NCI-H2227 (cell line): ENCODE data around the gene SSC4D.
A peak's percentile ranks its signal among the peaks of the same experiment; 100 is the strongest.

Experiments used
- DNase-seq: peaks from one replicate; lab custom pipeline; 2025; ENCODE audit not compliant: unreplicated experiment; lab: John Stamatoyannopoulos, UW

The SSC4D gene

DNA sequence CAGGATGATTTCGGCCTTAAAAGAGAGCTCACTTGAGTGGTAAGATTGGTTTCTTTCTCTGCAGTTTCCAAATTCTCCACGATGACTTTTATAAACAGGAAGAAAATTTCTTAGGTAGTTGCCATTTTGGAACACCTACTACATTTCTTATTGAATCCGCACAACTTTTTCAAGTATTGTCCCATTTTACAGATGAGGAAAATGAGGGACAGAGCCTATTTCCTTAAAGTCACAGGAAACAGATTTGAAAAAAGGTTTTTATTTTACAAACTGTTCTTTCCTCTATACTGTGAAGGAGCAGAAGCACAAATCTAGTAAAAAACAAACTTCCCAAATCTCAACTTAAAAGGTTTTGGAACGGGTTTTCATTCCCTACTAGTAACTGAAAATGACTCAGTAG is 53.4 kb downstream of the SSC4D start:
- DNase-seq = no peak

DNA sequence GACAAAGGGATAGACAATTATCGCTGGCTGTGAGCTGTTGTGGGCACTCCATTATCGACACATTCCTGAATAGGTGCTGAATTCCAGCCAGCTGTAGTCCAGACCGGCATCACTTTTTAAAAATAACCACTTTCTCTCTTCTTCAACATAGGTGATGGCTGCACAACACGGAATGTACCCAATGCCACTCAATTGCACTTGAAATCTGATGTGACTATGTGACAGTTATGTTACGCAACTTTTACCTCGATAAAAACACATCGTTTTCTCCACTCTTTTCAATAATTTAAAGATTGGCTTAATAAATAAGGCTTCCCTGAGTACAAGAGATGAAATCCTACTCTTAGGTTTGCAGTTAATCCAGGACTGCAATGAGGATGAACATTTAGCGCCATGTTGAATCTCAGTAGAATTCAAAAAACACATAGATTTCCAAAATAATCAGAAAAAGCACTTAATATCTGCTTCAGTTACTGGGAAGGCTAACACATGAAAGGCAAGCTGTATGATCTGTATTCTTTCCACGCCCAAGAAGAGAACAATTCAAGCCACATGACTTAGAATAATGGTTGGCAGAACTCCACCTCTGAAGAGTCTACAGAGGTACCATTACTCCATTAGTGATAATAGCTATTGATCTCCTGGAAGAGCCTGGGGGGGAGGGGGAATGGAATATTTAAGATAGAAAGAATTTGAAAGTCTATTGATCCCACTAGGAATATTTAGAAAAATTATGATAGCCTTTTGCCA is 54.3 kb downstream of the SSC4D start:
- DNase-seq = peak; percentile 54

DNA sequence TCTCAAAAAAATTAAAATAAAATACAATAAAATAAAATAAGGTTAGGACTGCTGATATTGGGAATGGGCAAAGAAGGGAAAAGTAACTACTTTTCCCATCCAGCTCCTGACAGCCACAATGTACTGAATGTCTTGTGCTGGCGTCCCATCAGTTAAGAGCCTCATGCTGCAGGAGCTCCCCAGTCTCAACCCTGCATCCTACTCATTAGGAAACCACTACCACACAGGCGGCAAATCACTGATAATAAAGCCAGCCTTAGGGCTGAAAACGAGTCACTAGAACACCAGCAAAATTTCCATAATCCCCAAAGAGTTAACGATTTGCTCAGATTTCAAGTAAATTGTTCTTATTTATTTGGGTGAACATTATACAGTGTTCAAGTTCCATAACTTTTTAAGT is 55.0 kb downstream of the SSC4D start:
- DNase-seq = no peak

DNA sequence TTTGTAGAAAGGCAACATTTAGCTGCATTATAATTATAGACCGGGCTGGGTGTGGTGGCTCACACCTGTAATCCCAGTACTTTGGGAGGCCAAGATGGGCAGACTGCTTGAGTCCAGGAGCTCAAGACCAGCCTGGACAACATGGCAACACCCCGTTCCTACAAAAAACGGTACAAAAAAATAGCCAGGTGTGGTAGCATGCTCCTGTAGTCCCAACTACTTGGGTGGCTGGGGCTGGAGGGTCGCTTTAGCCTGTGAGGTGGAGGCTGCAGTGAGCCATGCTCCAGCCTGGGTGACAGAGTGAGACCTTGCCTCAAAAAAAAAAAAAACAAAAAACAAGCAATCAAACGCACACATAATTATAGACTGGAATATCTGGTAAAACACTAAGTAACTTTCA is 55.8 kb downstream of the SSC4D start:
- DNase-seq = no peak

DNA sequence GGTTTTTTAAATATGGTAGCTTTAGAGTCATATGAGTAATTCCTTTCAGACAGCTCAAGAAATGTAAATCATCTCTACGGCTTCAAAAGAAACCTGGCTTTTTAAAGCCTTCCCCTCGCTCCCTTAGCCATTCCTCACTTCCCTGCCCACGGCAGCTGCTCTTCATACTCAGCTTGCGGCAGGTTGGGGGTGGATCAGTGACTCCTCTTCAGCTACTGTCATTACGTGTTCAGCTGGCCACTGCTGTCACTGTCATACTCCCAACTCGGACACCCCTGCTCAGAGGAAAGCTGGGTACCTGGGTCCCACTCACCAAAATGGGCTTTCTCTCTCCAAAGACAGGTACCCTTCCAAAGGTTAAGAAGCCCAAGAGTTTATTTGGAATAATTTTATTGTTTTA is 57.3 kb downstream of the SSC4D start:
- DNase-seq = no peak

DNA sequence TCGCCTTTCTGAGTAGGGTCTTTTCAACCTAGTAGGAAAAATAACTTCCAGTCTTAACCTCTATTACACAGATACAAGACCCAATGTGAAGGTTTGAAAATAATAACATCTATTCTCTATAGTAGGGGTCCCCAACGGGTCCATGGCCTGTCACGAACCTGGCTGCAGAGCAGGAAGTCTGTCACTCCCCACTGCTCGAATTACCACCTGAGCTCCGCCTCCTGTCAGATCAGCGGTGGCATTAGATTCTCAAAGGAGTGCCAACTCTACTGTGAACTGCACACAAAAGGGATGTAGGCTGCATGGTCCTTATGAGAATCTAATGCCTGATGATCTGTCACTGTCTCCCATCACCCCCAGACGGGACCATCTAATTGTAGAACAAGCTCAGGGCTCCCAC is 58.1 kb downstream of the SSC4D start:
- DNase-seq = no peak

DNA sequence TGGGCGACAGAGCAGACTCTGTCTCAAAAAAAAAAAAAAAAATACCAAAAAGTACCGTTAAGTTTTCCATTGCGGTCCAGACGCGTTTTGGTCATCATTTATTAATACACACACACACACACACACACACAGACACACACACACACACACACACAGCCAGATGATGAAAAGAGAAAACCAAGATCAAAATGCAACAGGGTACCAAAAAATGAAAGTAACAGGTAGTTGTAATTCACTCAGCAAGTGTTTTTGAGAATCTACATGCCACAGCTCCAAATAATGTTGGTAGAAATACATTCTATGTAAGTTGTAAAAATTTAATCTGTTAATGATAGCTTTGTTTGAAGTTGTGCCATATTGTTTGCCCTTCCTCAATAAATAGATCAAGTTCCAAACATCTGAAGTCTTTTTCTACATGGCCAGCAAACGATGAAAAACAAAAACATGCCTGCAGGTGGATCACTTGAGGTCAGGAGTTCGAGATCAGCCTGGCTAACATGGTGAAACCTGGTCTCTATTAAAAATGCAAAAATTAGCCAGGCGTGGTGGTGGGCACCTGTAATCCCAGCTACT is 60.1 kb downstream of the SSC4D start:
- DNase-seq = no peak

DNA sequence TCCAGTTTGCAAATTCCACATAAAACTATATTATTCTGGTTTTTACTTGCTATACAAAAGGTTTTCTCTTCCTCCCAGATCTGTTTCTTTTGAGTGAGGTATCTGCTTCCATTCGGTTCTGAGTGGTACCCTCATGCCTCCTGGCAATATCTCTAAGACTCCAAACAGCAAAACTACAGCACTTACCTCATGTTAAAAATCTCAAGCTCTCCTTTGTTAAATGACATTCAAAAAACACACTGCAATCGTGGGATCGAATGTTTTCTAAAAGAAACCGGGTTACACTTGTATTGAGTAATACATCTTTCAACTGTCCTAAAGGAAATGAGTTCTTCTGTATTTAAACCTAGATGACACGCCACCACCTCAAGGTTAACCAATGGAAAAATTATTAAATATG is 61.8 kb downstream of the SSC4D start:
- DNase-seq = no peak

DNA sequence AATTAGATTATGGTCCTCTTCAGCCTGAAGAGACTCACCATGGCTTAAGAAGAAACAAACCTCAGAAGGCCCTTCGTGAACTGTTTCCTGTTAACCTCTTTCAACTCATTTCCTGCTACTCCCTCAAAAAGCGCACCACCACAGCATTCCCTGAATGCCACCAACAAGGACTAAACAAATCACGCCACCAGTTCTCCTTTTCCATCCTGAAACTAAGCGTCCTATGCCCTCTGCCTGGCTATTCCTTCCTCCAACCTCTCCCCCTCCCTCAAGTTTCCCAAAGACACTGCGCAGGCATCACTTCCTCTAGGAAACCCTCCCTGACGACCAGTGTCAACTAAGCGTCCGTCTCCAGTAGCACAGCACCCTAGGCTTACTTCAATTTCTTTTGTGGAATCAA is 62.7 kb downstream of the SSC4D start:
- no peak for DNase-seq

DNA sequence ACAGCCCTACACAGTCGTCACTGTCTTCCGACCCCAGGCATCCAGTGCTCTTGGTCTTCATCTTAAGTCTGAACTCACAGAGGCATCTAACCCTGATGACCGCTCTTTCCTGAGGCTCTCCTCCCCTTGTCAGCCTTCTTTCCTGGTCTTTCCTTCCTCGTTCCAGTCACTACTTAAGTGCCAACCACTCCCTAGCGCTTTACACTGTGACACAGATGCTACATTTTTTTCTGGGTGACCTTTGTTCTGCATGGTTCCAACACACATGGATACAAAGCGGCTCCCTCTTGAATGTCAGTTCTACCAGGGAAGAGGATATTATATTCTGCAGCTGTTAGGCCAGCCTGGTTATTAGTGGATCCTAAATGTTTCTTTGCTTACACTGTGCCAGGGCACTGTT is 63.4 kb downstream of the SSC4D start:
- DNase-seq = peak; percentile 80

DNA sequence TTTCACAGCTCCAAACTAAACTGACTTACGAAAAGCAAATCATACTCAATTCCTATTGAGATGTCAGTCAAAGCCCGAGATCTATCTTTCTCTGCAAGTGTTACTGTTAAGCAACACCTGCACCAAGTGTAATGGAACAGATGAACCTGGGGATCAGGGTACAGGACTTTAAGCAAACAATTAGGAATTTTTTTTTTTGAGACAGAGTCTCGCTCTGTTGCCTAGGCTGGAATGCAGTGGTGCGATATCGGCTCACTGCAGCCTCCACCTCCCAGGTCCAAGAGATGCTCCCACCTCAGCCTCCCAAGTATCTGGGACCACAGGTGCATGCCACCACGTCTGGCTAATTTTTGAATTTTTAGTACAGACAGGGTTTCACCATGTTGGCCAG is 65.6 kb downstream of the SSC4D start:
- DNase-seq = no peak

DNA sequence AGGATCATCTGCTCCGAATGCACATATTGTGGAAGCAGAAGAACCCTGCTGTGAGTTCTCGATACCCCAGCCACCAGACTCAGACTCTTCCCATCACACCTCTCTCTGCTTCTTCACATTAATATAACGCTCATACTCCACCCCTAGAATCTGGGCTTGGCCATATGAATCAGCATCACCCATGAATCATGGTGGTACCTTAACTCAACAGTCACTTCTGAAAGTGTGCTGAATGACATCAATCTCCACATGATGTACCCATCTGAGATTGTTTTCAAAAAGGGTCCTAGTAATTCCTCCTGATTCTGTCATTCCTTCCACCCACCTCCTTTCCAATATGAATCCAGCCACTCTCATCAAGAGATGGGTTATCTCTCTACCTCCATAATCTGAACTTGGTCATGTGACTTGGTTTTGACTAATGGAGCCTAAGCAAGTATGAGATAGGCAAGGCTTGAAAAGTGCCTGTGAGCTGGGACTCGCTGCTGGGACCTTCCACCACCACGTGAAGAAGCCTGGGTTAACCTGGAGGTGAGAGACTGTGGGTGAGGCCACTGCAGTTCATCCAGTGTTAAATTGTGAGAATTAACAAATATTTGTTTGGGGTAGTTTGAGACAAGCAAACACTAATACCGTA is 66.1 kb downstream of the SSC4D start:
- no peak for DNase-seq

DNA sequence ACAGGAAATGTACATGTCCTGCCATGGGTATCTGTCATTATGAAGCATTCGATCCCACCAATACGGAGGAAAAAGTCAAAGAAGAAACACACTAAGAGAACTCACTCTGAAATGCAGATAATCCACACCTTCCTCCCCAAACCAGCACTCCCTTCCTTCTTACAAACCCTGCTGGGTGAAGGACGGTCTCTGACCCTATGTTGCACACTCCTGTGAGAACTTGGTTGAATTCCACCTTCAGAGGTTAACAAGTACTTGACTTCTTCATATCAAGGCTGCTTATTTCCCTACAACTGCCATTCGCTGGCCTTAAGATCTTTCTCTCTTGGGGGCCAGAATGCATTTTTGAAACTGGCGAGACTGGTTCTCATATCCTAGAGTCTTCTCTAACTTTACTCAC is 67.3 kb downstream of the SSC4D start:
- no peak for DNase-seq

DNA sequence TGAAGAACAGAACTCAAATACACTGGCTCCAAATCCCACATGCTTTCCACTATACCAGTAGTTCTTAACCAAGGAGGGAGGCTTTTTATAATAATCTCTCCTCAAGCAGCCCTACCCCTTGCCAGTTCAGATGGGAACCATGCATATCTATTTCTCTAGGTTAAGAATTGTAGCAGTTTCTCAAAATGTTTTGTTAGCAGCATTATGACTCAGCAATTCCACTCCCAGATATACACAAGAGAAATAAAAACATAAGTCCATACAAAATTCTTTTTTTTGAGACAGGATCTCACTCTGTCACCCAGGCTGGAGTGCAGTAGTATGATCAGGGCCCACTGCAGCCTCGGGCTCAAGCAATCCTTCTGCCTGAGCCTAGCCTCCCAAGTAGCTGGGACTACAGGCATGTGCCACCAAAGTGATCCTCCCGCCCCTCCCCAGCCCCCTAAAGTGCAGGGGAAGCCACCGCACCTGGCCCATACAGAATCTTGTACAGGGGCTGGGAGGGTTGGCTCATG is 68.8 kb downstream of the SSC4D start:
- no peak for DNase-seq
